ENCODE data around the gene U2AF2. TPM values are rescaled to one million over a fixed set of nuclear protein-coding genes. Genes with fewer than 3 reads are reported as not detected.

Gene U2AF2
- total RNA-seq, 4 donors from 2014 or later: 80.4 to 122 (median 104) TPM

DNA sequence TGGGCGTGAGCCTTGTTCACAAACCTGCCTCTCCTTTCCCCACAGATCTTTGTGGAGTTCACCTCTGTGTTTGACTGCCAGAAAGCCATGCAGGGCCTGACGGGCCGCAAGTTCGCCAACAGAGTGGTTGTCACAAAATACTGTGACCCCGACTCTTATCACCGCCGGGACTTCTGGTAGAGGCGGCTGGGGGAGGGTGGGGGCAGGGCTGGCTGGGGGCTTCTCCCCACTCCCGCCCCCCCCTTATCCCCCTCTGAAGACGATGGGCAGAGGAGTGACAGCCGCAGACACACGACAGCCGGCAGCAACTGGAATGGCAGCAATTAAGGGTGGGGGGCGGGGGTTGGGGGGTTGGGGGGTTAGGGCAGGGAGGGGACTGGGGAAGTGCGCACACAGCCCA, 19.1 kb downstream of the U2AF2 start:
- peaks cover 27 to 65% (median 55%) of the 10 kb centered on the region in 4 donors for H3K36me3 ChIP-seq
- intact Hi-C loops (cut with DNase I): loop anchor here (2.0 kb wide), 1 partner anchor 17 kb away; no protein-coding TSS in a partner anchor

DNA sequence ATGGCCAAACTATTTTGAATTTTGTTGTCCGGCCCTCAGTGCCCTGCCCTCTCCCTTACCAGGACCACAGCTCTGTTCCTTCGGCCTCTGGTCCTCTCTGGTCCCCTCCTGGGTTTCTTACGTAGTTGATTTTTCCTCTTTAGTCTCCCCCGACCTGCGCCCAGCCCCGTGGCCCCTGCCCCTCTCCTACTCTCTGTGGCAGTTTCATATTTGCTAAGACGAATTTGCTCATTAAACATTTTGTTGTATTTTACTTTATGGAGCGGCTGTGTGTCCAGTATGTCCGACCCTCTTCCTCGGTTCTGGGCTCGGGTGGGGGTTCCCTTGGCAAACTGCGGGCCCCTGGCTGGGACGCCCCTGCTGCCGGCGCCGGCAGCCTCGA, 19.6 kb downstream of the U2AF2 start:
- Histone ChIP-seq H3K4me1 (peaks cover 33 to 75% (median 56%) of the 10 kb centered on the region in 4 donors), H3K36me3 (peaks cover 25 to 65% (median 55%) of the 10 kb centered on the region in 4 donors)

More for the DNA sequence above, 19.1 kb downstream of the U2AF2 start:
- Histone ChIP-seq H3K27me3 (no peaks in the 10 kb centered on the region), H3K4me3 (peak overlapping the region in 1 of 4 donors; percentile 94), H3K27ac (replicated peaks in 1 of 4) (peak overlapping the region; percentile 85 to 96 (median 88)), H3K9me3 (no peaks in the 10 kb centered on the region), H3K4me1 (peaks cover 33 to 71% (median 53%) of the 10 kb centered on the region in 4 donors)
- WGBS: 59% methylated on average over 13 of the region's 15 CpGs
- no peak for DNase-seq (ENCODE audit: extremely low spot score)
- TF ChIP-seq POLR2AphosphoS5 (IDR thresholded peaks at IDR 0.05): no peak
- no peak for TF ChIP-seq EP300 (IDR thresholded peaks at IDR 0.05)
- TF ChIP-seq, protein P1, sequence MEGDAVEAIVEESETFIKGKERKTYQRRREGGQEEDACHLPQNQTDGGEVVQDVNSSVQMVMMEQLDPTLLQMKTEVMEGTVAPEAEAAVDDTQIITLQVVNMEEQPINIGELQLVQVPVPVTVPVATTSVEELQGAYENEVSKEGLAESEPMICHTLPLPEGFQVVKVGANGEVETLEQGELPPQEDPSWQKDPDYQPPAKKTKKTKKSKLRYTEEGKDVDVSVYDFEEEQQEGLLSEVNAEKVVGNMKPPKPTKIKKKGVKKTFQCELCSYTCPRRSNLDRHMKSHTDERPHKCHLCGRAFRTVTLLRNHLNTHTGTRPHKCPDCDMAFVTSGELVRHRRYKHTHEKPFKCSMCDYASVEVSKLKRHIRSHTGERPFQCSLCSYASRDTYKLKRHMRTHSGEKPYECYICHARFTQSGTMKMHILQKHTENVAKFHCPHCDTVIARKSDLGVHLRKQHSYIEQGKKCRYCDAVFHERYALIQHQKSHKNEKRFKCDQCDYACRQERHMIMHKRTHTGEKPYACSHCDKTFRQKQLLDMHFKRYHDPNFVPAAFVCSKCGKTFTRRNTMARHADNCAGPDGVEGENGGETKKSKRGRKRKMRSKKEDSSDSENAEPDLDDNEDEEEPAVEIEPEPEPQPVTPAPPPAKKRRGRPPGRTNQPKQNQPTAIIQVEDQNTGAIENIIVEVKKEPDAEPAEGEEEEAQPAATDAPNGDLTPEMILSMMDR (IDR thresholded peaks at IDR 0.05): no peak
- TF ChIP-seq POLR2A (IDR thresholded peaks at IDR 0.05; ENCODE audit: low read depth): no peak

GRCh38 chr19:55674841-55675660, 20.2 kb downstream of the U2AF2 start, which contains the start of gene EPN1:
EPN1 (plus strand) TSS chr19:55675226; CDS start chr19:55678628, 3,402 bp downstream.
- H3K36me3 ChIP-seq: peaks cover 22 to 65% (median 55%) of the 10 kb centered on the region in 4 donors
- WGBS: 0% methylated on average over 6 of the region's 101 CpGs
- H3K4me3 ChIP-seq: peak within 1 kb of the TSS; percentile 73 to 100 (median 94)

More for the DNA sequence above, 19.6 kb downstream of the U2AF2 start:
- peak overlapping the region; percentile 85 to 96 (median 88) for H3K27ac ChIP-seq (replicated peaks in 1 of 4)
- TF ChIP-seq, protein P1 (IDR thresholded peaks at IDR 0.05): no peak
- TF ChIP-seq POLR2A (IDR thresholded peaks at IDR 0.05; ENCODE audit: low read depth): no peak
- TF ChIP-seq EP300 (IDR thresholded peaks at IDR 0.05): no peak
- TF ChIP-seq POLR2AphosphoS5 (IDR thresholded peaks at IDR 0.05): no peak
- intact Hi-C loops (cut with DNase I): no loop called here
- no peak for DNase-seq (ENCODE audit: extremely low spot score)
- no peaks in the 10 kb centered on the region for H3K27me3 ChIP-seq
- 27% methylated on average over 13 of the region's 17 CpGs for WGBS
- no peaks in the 10 kb centered on the region for H3K9me3 ChIP-seq
- peak overlapping the region; percentile 73 to 100 (median 94) for H3K4me3 ChIP-seq

DNA sequence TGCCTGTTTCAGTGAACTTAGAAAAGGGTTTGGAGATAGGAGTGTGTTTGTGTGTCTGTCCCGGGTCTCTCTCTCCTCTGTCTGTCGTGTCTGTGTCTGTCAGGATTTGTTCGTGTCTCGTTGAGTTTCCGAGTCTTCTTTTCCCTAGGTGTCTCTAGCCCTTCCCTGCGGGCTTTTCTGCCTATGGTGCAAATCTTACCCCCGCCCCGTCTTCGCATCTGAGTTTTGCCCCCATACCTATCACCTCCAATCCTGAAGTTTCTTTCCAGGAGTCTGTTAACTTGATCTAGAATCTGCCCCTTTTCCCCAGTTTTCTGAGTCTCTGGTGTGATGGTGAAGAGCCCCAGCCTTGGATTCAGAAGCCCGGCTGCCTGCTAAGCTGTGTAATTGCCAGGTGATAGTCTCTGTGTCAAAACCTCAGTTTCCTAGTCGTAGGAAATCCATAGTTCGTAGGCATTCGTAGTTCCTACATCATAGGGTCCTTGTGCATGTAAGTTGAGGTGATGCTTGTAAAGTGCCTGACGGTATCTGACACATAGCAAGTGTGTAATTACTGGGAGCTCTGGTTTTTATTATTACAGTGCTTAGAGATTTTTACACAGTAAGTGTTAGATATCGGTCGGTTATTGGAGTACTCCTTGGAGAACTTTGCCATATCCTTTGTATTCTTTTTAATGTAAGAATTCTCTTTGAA, 21.0 kb downstream of the U2AF2 start:
- no peaks in the 10 kb centered on the region for H3K27me3 ChIP-seq
- no peaks in the 10 kb centered on the region for H3K9me3 ChIP-seq
- no peak for DNase-seq (ENCODE audit: extremely low spot score)
- peak overlapping the region; percentile 73 to 100 (median 94) for H3K4me3 ChIP-seq
- TF ChIP-seq, protein P1 (IDR thresholded peaks at IDR 0.05): no peak
- no peak for TF ChIP-seq POLR2AphosphoS5 (IDR thresholded peaks at IDR 0.05)
- TF ChIP-seq EP300 (IDR thresholded peaks at IDR 0.05): no peak
- TF ChIP-seq POLR2A (IDR thresholded peaks at IDR 0.05; ENCODE audit: low read depth): no peak
- intact Hi-C loops (cut with DNase I): no loop called here
- 18% methylated on average over 16 of the region's 16 CpGs for WGBS
- H3K27ac ChIP-seq (replicated peaks in 1 of 4): peak overlapping the region; percentile 85 to 96 (median 88)
- H3K36me3 ChIP-seq: peaks cover 22 to 65% (median 55%) of the 10 kb centered on the region in 4 donors
- H3K4me1 ChIP-seq: peaks cover 33 to 80% (median 62%) of the 10 kb centered on the region in 4 donors

More at GRCh38 chr19:55674841-55675660, 20.2 kb downstream of the U2AF2 start, which contains the start of gene EPN1:
- Histone ChIP-seq H3K9me3 (no peaks in the 10 kb centered on the region), H3K27ac (replicated peaks in 1 of 4) (peak within 1 kb of the TSS; percentile 85 to 96 (median 88)), H3K4me1 (peaks cover 33 to 77% (median 61%) of the 10 kb centered on the region in 4 donors), H3K27me3 (no peaks in the 10 kb centered on the region)
- TF ChIP-seq POLR2A (IDR thresholded peaks at IDR 0.05; ENCODE audit: low read depth): no peak
- TF ChIP-seq POLR2AphosphoS5 (IDR thresholded peaks at IDR 0.05): peak; percentile 78 to 94
- TF ChIP-seq, protein P1 (IDR thresholded peaks at IDR 0.05): peak in 1 of 3 experiments; percentile 15
- TF ChIP-seq EP300 (IDR thresholded peaks at IDR 0.05): no peak
- peak; percentile 99 for DNase-seq (ENCODE audit: extremely low spot score)
- intact Hi-C loops (cut with DNase I): no loop called here
